Karpas-422 (cell line): ENCODE data around the gene LRP10. TPM values are rescaled to one million over a fixed set of nuclear protein-coding genes. Genes with fewer than 3 reads are reported as not detected.

Experiments
- DNase-seq: peaks from one replicate; pipeline ENCODE4 v3.0.0-alpha.2; 2015
- H2AFZ ChIP-seq: fragments of 200-600 bp; sonication (generic); 2 replicates; pipeline ENCODE4 v1.6.1; 2014; ENCODE audit warnings: antibody characterized with exemption, low read length, mixed read lengths
- H3K27ac ChIP-seq: fragments of 200-600 bp; sonication (generic); 2 replicates; pipeline ENCODE4 v1.5.1; 2014; ENCODE audit warnings: mild to moderate bottlenecking, low read length, moderate library complexity
- H3K27me3 ChIP-seq: fragments of 200-600 bp; sonication (generic); 2 replicates; pipeline ENCODE4 v1.6.1; 2014; ENCODE audit warnings: low read length, mixed read lengths
- H3K36me3 ChIP-seq: fragments of 200-600 bp; sonication (generic); 2 replicates; pipeline ENCODE4 v1.6.1; 2014; ENCODE audit warnings: low read length, mixed read lengths; ENCODE audit not compliant: insufficient read depth
- H3K4me1 ChIP-seq: fragments of 200-600 bp; sonication (generic); 2 replicates; pipeline ENCODE4 v1.6.1; 2014; ENCODE audit warnings: mild to moderate bottlenecking, low read length, mixed read lengths
- H3K4me2 ChIP-seq: fragments of 200-600 bp; sonication (generic); 2 replicates; pipeline ENCODE4 v1.6.1; 2014; ENCODE audit warnings: low read length, low read depth, mild to moderate bottlenecking; ENCODE audit not compliant: poor library complexity, severe bottlenecking
- H3K4me3 ChIP-seq: fragments of 200-600 bp; sonication (generic); 2 replicates; pipeline ENCODE4 v1.5.1; 2014; ENCODE audit warnings: mild to moderate bottlenecking, antibody characterized with exemption, low read length, mixed read lengths
- H3K79me2 ChIP-seq: fragments of 200-600 bp; sonication (generic); 2 replicates; pipeline ENCODE4 v1.6.1; 2014; ENCODE audit warnings: mild to moderate bottlenecking, low read length, mixed read lengths
- H3K9ac ChIP-seq: fragments of 200-600 bp; sonication (generic); 2 replicates; pipeline ENCODE4 v1.6.0; 2014; ENCODE audit warnings: low read length
- H3K9me2 ChIP-seq: fragments of 200-600 bp; sonication (generic), shearing (Covaris generic); replicated peaks from 2 replicates; pipeline ENCODE4 v1.6.0; 2014; ENCODE audit warnings: mild to moderate bottlenecking, low read length, moderate library complexity; ENCODE audit not compliant: insufficient read depth
- H3K9me3 ChIP-seq: fragments of 300-700, 200-600 bp; sonication (generic); 2 replicates; pipeline ENCODE4 v1.6.1; 2014; ENCODE audit warnings: low read length, mixed read lengths
- H4K20me1 ChIP-seq: fragments of 200-600 bp; sonication (generic); 2 replicates; pipeline ENCODE4 v1.6.1; 2014; ENCODE audit warnings: mild to moderate bottlenecking, antibody characterized with exemption, low read length, low read depth; ENCODE audit not compliant: insufficient read depth
- total RNA-seq: library from RNA; depleted of rRNA; stranded (reverse); fragments of >200 nt; shearing (Covaris generic); gene quantifications from 2 replicates; pipeline ENCODE4 v1.2.3, GENCODE V29; 2014; ENCODE audit warnings: low replicate concordance

The LRP10 gene
- total RNA-seq, 1 experiment from 2014 or later, result 43.1 TPM

DNA sequence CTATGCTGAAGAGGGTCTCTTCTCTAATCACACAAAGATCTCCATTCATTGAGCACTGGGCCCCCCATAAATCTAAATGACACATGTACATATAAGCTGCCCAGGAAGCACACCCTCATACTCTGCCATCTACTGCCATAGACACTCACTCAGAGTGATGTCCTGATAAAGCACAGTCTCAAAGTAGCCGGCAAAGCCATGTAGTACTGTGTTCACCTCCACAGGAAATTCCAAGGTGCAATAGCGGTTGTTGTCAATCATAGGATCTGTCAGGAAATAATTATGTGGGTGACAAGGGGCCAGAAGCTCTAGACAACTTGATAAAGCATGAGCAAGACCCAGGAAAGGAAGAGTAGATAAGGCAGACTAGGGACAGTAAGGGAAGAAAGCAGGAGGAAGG is 50.8 kb downstream of the LRP10 start:
- Histone ChIP-seq H3K4me3 (no peak overlapping the region), H2AFZ (no peak overlapping the region)

DNA sequence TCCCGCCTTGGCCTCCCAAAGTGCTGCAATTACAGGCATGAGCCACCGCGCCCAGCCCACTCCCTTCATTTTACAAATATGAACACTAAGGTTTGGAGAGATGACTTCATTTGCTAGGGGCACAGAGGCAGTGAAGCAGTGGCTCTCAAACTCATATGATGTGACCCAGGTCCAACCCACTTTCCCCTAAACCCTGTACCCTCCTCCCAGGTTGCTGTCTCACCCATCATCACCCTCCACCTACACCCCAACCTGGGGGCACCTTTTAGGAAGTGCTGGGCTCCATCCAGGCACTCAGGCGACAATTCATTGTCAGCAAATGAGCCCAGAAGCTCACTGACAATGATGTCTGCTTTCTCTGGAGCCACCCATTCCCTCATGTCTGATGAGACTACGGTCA is 52.2 kb downstream of the LRP10 start:
- DNase-seq, result no peak
- Histone ChIP-seq H3K9me2 (no peaks in the 10 kb centered on the region), H4K20me1 (no peaks in the 10 kb centered on the region), H3K36me3 (peaks cover 46% of the 10 kb centered on the region), H3K4me2 (no peak overlapping the region), H3K4me1 (peaks cover 48% of the 10 kb centered on the region), H3K9ac (no peak overlapping the region), H3K27me3 (no peaks in the 10 kb centered on the region), H3K79me2 (peaks cover 32% of the 10 kb centered on the region), H3K27ac (no peak overlapping the region), H3K9me3 (no peaks in the 10 kb centered on the region), H2AFZ (no peak overlapping the region), H3K4me3 (no peak overlapping the region)

More for the DNA sequence above, 50.8 kb downstream of the LRP10 start:
- Histone ChIP-seq H3K27me3 (no peaks in the 10 kb centered on the region), H3K9ac (no peak overlapping the region), H3K4me1 (peaks cover 44% of the 10 kb centered on the region), H3K79me2 (peaks cover 30% of the 10 kb centered on the region), H3K36me3 (peaks cover 44% of the 10 kb centered on the region), H3K9me3 (no peaks in the 10 kb centered on the region), H4K20me1 (no peaks in the 10 kb centered on the region), H3K9me2 (no peaks in the 10 kb centered on the region), H3K27ac (no peak overlapping the region), H3K4me2 (no peak overlapping the region)
- no peak for DNase-seq

DNA sequence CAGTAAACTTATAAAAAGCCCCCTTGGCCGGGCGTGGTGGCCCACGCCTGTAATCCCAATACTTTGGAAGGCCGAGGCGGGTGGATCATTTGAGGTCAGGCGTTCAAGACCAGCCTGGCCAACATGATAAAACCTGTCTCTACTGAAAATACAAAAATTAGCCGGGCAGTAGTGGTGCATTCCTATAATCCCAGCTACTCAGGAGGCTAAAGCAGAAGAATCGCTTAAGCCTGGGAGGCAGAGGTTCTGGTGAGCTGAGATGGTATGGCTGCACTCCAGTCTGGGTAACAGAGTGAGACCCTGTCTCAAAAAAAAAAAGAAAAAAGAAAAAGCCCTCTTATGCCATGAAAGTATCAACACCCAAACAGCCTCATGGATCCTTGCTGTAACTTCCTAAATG is 54.0 kb downstream of the LRP10 start:
- Histone ChIP-seq H2AFZ (no peak overlapping the region), H3K4me3 (no peak overlapping the region), H3K36me3 (peaks cover 44% of the 10 kb centered on the region), H4K20me1 (no peaks in the 10 kb centered on the region), H3K9ac (no peak overlapping the region), H3K4me1 (peaks cover 43% of the 10 kb centered on the region), H3K9me3 (no peaks in the 10 kb centered on the region), H3K4me2 (peak overlapping the region; percentile 95), H3K27ac (no peak overlapping the region), H3K27me3 (no peaks in the 10 kb centered on the region), H3K9me2 (no peaks in the 10 kb centered on the region), H3K79me2 (peaks cover 36% of the 10 kb centered on the region)
- no peak for DNase-seq

DNA sequence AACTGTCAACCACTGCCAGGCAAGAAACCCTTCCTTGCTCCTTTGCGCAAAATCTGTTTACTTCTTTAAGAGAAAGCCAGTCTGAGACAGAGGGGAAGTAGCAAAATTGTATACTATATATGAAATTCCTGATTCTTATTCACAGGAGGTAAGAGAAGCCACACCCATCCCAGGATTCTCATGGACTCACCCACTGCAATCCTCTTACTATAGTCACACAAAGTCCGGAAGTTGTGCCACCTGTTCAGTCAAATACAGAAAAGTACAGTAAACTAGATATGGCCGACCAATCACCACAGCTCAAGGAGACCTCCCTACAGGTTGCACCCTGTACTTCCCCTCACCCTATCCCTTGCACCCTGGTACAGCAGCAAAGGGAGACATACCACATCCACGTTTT is 54.8 kb downstream of the LRP10 start:
- no peaks in the 10 kb centered on the region for H3K27me3 ChIP-seq
- H3K9me2 ChIP-seq, result no peaks in the 10 kb centered on the region
- no peak overlapping the region for H2AFZ ChIP-seq
- H4K20me1 ChIP-seq, result no peaks in the 10 kb centered on the region
- peak overlapping the region; percentile 28 for H3K27ac ChIP-seq
- peak overlapping the region; percentile 95 for H3K4me2 ChIP-seq
- DNase-seq, result no peak
- no peak overlapping the region for H3K9ac ChIP-seq
- no peak overlapping the region; the same call in 1 of the 2 replicates for H3K4me3 ChIP-seq
- H3K4me1 ChIP-seq, result peaks cover 35% of the 10 kb centered on the region
- peaks cover 36% of the 10 kb centered on the region for H3K79me2 ChIP-seq
- H3K9me3 ChIP-seq, result no peaks in the 10 kb centered on the region
- peaks cover 39% of the 10 kb centered on the region for H3K36me3 ChIP-seq

DNA sequence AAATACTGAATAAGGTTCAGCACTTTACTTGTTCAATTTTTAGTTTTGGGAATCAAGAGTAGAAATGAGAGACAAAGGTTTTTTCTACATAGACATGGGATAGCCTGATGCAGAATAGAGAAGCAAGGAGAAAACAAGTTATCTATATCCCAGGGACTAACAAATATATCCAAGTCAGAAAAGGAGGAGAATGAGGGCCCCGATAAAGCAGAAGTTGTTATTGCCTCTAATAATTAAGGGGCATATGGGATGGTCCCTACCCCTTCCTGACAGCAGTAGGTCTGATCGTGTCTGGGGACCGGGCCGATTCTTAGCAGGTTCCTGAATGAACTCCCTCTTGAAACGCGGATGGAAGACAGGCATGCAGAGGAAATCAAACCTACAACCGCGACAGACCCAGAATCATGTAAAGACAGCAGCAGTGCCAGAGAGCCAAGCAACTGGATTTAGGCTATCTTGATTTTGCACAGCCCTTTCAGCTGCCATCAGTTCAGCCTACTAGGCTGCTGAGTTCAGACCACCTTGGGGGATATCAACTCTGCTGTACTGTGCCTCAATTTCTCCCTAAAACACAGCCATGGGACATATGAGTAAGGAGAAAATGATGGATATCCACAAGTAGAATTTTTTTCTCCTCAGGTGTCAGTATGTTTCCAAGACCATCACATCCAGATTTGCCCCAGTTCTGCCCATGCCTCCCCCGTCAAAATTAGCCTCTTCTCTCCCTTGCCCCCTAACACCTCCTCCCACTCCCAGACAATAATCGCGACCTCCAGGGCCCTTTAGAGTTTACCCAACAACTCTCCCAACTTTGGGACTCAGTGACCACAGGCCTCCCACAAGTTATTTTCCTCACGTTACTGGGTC is 56.9 kb downstream of the LRP10 start:
- Histone ChIP-seq H3K4me3 (peak overlapping the region; percentile 84), H3K79me2 (peaks cover 36% of the 10 kb centered on the region), H3K27me3 (no peaks in the 10 kb centered on the region), H3K4me1 (peaks cover 35% of the 10 kb centered on the region), H3K4me2 (peak overlapping the region; percentile 95), H3K9me2 (no peaks in the 10 kb centered on the region), H4K20me1 (no peaks in the 10 kb centered on the region), H3K27ac (peak overlapping the region; percentile 55), H3K36me3 (peaks cover 30% of the 10 kb centered on the region), H2AFZ (peak overlapping the region; percentile 27; the same call in 1 of the 2 replicates), H3K9me3 (no peaks in the 10 kb centered on the region), H3K9ac (peak overlapping the region; percentile 90)
- peak; percentile 64 for DNase-seq

DNA sequence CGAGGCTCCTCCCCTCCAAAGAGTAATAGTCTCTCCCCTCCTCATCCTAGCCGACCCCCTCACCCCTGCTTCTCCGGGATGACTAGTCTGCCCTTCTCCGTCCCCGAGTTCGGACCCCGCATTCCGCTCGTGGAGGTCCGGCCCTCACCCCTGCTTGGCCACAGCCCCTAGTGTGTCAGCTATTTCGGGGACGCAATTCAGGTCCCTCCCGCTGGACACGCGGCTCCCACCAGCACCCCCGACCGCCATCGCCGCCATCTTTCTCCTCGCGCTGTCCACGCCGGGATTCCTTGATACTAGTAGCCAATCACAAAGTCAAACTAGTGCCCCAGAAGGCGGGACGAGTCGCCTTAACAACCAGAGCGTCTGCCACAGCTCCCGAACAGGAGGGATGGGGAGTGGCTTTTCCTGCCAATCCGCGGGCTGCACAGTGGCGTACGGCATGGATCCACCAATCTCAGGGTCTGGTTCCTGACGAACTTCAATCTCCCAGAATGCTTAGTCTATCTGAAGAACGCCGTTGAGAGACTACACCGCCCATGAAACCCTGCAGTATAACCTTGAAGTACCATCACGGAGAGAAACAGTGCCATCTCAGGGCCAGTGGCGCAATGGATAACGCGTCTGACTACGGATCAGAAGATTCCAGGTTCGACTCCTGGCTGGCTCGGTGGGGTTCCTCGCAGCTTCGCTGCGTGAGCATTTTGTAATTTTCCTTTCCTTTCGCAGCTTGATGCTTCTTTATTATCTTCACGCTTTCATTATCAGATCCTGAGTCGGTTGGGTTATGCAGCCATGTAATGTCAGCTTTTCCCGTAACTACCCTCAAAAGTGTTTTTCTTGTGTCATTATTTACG is 57.8 kb downstream of the LRP10 start, which contains the start of gene PRMT5:
PRMT5 (minus strand) TSS at position 273 of the 857 bp plus-strand sequence; CDS start at position 258, 15 bp downstream.
- Histone ChIP-seq H4K20me1 (no peaks in the 10 kb centered on the region), H3K36me3 (peaks cover 26% of the 10 kb centered on the region), H3K4me1 (peaks cover 35% of the 10 kb centered on the region), H3K9me3 (no peaks in the 10 kb centered on the region), H3K9ac (peak within 1 kb of the TSS; percentile 90), H3K79me2 (peaks cover 36% of the 10 kb centered on the region), H3K27me3 (no peaks in the 10 kb centered on the region), H3K9me2 (no peaks in the 10 kb centered on the region), H2AFZ (peak within 1 kb of the TSS; percentile 93), H3K4me3 (peak within 1 kb of the TSS; percentile 84), H3K4me2 (peak within 1 kb of the TSS; percentile 95), H3K27ac (peak within 1 kb of the TSS; percentile 55)
- peak; percentile 100 for DNase-seq

DNA sequence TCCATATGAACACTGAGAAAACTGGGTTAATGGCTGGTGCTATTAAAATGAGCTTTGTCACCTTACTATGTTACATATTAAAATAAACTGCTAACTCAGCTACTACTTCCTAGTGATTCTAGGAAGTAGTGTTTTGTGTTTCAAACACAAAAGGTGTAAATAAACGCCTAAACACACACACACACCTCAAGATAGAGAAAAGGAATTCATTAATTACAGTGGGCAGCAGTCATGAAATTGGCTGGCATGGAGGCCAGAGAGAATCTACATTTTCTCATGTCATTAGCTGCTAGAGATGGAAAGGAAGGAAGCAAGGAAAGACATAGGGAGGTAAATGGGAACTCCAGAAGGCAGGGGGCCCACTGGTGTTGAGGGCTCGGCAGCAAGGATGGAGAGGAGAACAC is 58.4 kb downstream of the LRP10 start:
- Histone ChIP-seq H3K4me3 (peak overlapping the region; percentile 84), H3K9ac (peak overlapping the region; percentile 71), H3K27ac (peak overlapping the region; percentile 49), H3K27me3 (no peaks in the 10 kb centered on the region), H3K9me2 (no peaks in the 10 kb centered on the region), H3K79me2 (peaks cover 36% of the 10 kb centered on the region), H2AFZ (peak overlapping the region; percentile 93), H3K4me2 (peak overlapping the region; percentile 95), H4K20me1 (no peaks in the 10 kb centered on the region), H3K9me3 (no peaks in the 10 kb centered on the region), H3K4me1 (peaks cover 35% of the 10 kb centered on the region), H3K36me3 (peaks cover 20% of the 10 kb centered on the region)
- DNase-seq, result no peak
